Neural cell (in vitro differentiated cells): ENCODE measurements around the gene ADAMTS2. TPM values are rescaled to one million over a fixed set of nuclear protein-coding genes. Genes with fewer than 3 reads are reported as not detected.

ENCODE experiments used
- H2AFZ ChIP-seq: fragments of 200-600, 300-800 bp; sonication (generic), shearing (Covaris generic); 2 replicates; pipeline ENCODE4 v1.6.0; 2014; ENCODE audit warnings: low read depth, mild to moderate bottlenecking, antibody characterized with exemption, low read length, moderate library complexity
- H3F3A ChIP-seq: fragments of 200-600 bp; shearing (Covaris generic); 2 replicates; pipeline ENCODE4 v1.6.1; 2016; ENCODE audit warnings: mild to moderate bottlenecking, moderate library complexity, mixed read lengths, antibody characterized with exemption, low read length; ENCODE audit not compliant: insufficient read depth, poor library complexity, severe bottlenecking
- H3K27ac ChIP-seq: fragments of 200-600, 300-800 bp; sonication (generic), shearing (Covaris generic); 2 replicates; pipeline ENCODE4 v1.5.1; 2014; ENCODE audit warnings: mild to moderate bottlenecking, low read length, moderate library complexity
- H3K27me3 ChIP-seq: fragments of 300-800, 200-600 bp; sonication (generic), shearing (Covaris generic); 2 replicates; pipeline ENCODE4 v1.6.0; 2014; ENCODE audit warnings: mild to moderate bottlenecking, low read depth, low read length, moderate library complexity; ENCODE audit not compliant: insufficient read depth
- H3K36me3 ChIP-seq: fragments of 300-800, 200-600 bp; sonication (generic), shearing (Covaris generic); 2 replicates; pipeline ENCODE4 v1.5.1; 2014; ENCODE audit warnings: mild to moderate bottlenecking, antibody characterized with exemption, low read length, moderate library complexity; ENCODE audit not compliant: insufficient read depth
- H3K4me2 ChIP-seq: fragments of 300-800, 200-600 bp; sonication (generic), shearing (Covaris generic); 2 replicates; pipeline ENCODE4 v1.6.0; 2014; ENCODE audit warnings: mild to moderate bottlenecking, low read length
- H3K4me3 ChIP-seq: fragments of 300-800, 200-600 bp; sonication (generic), shearing (Covaris generic); 2 replicates; pipeline ENCODE4 v1.5.1; 2014; ENCODE audit warnings: mild to moderate bottlenecking, low read length, moderate library complexity
- H3K79me2 ChIP-seq: fragments of 200-600 bp; shearing (Covaris generic); replicated peaks from 2 replicates; pipeline ENCODE4 v1.6.0; 2014; ENCODE audit warnings: mild to moderate bottlenecking, low read length, moderate library complexity; ENCODE audit not compliant: insufficient read depth
- H3K9ac ChIP-seq: fragments of 300-800, 200-600 bp; sonication (generic), shearing (Covaris generic); 2 replicates; pipeline ENCODE4 v1.6.1; 2016; ENCODE audit warnings: mild to moderate bottlenecking, low read length, mixed read lengths
- H3K9me2 ChIP-seq: fragments of 200-600 bp; shearing (Covaris generic); 2 replicates; pipeline ENCODE4 v1.6.1; 2016; ENCODE audit warnings: mild to moderate bottlenecking, low read length, mixed read lengths; ENCODE audit not compliant: insufficient read depth
- H3K9me3 ChIP-seq: fragments of 200-600, 300-800 bp; sonication (generic), shearing (Covaris generic); 2 replicates; pipeline ENCODE4 v1.6.1; 2016; ENCODE audit warnings: mild to moderate bottlenecking, mixed run types, low read length, moderate library complexity, mixed read lengths
- H4K20me1 ChIP-seq: fragments of 200-600 bp; shearing (Covaris generic); 2 replicates; pipeline ENCODE4 v1.6.1; 2016; ENCODE audit warnings: mild to moderate bottlenecking, mixed run types; ENCODE audit not compliant: insufficient read depth
- CTCF ChIP-seq: fragments of 450-650 bp; IDR thresholded peaks from 2 replicates; pipeline ENCODE4 v1.5.1; 2014; ENCODE audit warnings: antibody characterized with exemption, mild to moderate bottlenecking, moderate library complexity; ENCODE audit not compliant: poor library complexity, severe bottlenecking
- EP300 ChIP-seq: fragments of 450-650 bp; conservative IDR thresholded peaks from 2 replicates; pipeline ENCODE4 v1.6.1; 2014; ENCODE audit warnings: antibody characterized with exemption, mild to moderate bottlenecking, moderate library complexity; ENCODE audit not compliant: poor library complexity, severe bottlenecking
- EZH2 ChIP-seq: fragments of 200-600, 300-800 bp; shearing (Covaris generic), sonication (generic); IDR thresholded peaks from 2 replicates; pipeline ENCODE4 v1.6.1; 2014; ENCODE audit warnings: antibody characterized with exemption, low read length, borderline replicate concordance, mild to moderate bottlenecking; ENCODE audit not compliant: insufficient read depth, poor library complexity, severe bottlenecking
- MXI1 ChIP-seq: fragments of 450-650 bp; conservative IDR thresholded peaks from 2 replicates; pipeline ENCODE4 v1.6.1; 2014; ENCODE audit warnings: antibody characterized with exemption, mild to moderate bottlenecking; ENCODE audit not compliant: poor library complexity, severe bottlenecking
- POLR2AphosphoS5 ChIP-seq: IDR thresholded peaks from 2 replicates; pipeline ENCODE4 v1.6.1; 2012
- RAD21 ChIP-seq: fragments of 450-650 bp; conservative IDR thresholded peaks from 2 replicates; pipeline ENCODE4 v1.6.1; 2014; ENCODE audit warnings: antibody characterized with exemption, mild to moderate bottlenecking, moderate library complexity
- REST ChIP-seq: IDR thresholded peaks from 2 replicates; pipeline ENCODE4 v1.6.1; 2012; ENCODE audit warnings: borderline replicate concordance
- SMC3 ChIP-seq: fragments of 450-650 bp; conservative IDR thresholded peaks from 2 replicates; pipeline ENCODE4 v1.6.1; 2014; ENCODE audit warnings: antibody characterized with exemption, mild to moderate bottlenecking, moderate library complexity; ENCODE audit not compliant: poor library complexity
- TAF1 ChIP-seq: IDR thresholded peaks from 2 replicates; pipeline ENCODE4 v1.6.1; 2012; ENCODE audit warnings: low read depth
- polyA plus RNA-seq: library from polyadenylated mRNA; depleted of rRNA; stranded (reverse); fragments of >200 nt; gene quantifications from 2 replicates; pipeline ENCODE4 v1.2.3, GENCODE V29; 2014

ADAMTS2 gene
- polyA plus RNA-seq, 1 donor from 2014 or later: 0.61 TPM

GRCh38 chr5:179381691-179382090 lies 36.4 kb upstream of the ADAMTS2 start:
- Histone ChIP-seq H3K4me2 (no peak overlapping the region), H4K20me1 (no peaks in the 10 kb centered on the region), H3K36me3 (no peaks in the 10 kb centered on the region), H3K9ac (no peak overlapping the region), H3K27me3 (no peaks in the 10 kb centered on the region), H3K79me2 (no peaks in the 10 kb centered on the region), H2AFZ (no peak overlapping the region), H3F3A (no peaks in the 10 kb centered on the region), H3K9me3 (no peaks in the 10 kb centered on the region), H3K9me2 (no peaks in the 10 kb centered on the region), H3K4me3 (no peak overlapping the region), H3K27ac (no peak overlapping the region)
- TF ChIP-seq POLR2AphosphoS5: no peak
- no peak for TF ChIP-seq RAD21
- TF ChIP-seq EP300: no peak
- no peak for TF ChIP-seq EZH2
- TF ChIP-seq MXI1: no peak
- no peak for TF ChIP-seq SMC3
- TF ChIP-seq CTCF: no peak
- TF ChIP-seq REST: no peak
- no peak for TF ChIP-seq TAF1

GRCh38 chr5:179380211-179381035 lies 35.2 kb upstream of the ADAMTS2 start:
- H3K27me3 ChIP-seq: no peaks in the 10 kb centered on the region
- H3F3A ChIP-seq: no peaks in the 10 kb centered on the region
- no peaks in the 10 kb centered on the region for H3K79me2 ChIP-seq
- no peak overlapping the region for H3K4me3 ChIP-seq
- H4K20me1 ChIP-seq: no peaks in the 10 kb centered on the region
- no peaks in the 10 kb centered on the region for H3K9me2 ChIP-seq
- H3K36me3 ChIP-seq: no peaks in the 10 kb centered on the region
- H2AFZ ChIP-seq: no peak overlapping the region
- H3K4me2 ChIP-seq: no peak overlapping the region
- H3K27ac ChIP-seq: no peak overlapping the region
- H3K9ac ChIP-seq: no peak overlapping the region
- no peaks in the 10 kb centered on the region for H3K9me3 ChIP-seq
- no peak for TF ChIP-seq MXI1
- TF ChIP-seq EZH2: no peak
- no peak for TF ChIP-seq EP300
- TF ChIP-seq POLR2AphosphoS5: no peak
- no peak for TF ChIP-seq SMC3
- TF ChIP-seq CTCF: no peak
- no peak for TF ChIP-seq RAD21
- no peak for TF ChIP-seq TAF1
- no peak for TF ChIP-seq REST
